HG03521 (cell line): ENCODE measurements around the gene CMIP.

Source experiments
- ATAC-seq: cut with Tn5 transposase; IDR thresholded peaks from one replicate; pipeline ENCODE4 v1.9.1; 2021; ENCODE audit warnings: mild to moderate bottlenecking, moderate library complexity; ENCODE audit not compliant: unreplicated experiment

Gene CMIP

DNA sequence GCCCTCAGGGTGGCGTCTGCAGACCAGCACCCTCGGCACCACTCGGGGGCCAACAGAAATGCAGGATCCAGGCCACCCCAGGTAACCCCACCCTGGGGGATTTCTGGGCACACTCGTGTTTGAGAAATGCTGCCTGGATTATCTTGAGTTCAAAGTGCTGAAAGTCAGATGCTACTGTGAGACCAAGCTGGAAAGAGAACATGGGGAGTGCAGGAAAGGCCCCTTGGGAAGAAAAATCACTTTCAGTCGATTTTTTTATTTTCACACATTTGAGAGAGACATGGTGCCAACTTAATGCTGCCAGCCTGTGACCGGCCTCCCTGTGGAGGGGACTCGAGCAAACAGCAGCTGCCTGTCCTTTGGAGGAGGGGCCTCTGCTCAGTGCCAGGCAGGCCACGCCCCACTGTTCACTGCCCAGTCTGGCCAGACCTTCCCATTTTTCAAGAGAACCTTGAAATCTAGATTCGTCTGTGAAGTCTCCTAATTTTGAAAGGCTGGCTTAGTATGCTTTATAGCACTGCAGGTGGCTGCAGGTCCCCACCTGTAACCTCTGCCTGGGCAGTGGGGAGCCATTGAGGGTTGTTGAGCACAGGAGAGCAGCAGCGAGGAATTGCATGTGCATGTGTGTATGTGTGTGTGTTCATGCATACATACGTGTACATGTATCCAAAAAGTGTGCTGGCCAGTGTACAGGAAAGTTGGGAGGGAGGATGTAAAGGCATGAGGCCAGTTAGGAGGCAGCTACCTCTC, 263.8 kb downstream of the CMIP start:
- ATAC-seq, result no peak

GRCh38 chr16:81709016-81709900, 264.6 kb downstream of the CMIP start:
- no peak for ATAC-seq

- ATAC-seq, result no peak
Measured at GRCh38 chr16:81710044-81710443, 265.4 kb downstream of the CMIP start.

DNA sequence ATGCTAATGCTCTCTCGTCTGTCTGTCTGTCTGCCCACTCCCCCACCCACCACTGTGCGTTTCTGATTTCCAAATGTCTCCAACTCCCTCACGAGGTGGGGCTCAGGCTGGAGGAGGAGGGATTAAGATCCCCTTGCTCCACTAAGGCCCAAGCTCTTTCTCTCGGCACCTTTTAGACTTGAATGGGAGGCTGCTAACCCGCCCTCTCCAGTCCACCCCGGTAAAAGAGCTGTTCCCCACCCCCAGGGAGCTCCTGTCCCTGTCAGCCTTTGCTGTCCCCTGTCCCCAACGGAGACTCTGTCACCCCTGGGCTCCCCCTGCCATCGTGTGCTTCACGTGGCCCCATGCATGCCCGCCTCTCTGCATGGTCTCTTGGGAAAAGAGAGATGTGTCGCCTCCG, 266.0 kb downstream of the CMIP start:
- ATAC-seq, result no peak

DNA sequence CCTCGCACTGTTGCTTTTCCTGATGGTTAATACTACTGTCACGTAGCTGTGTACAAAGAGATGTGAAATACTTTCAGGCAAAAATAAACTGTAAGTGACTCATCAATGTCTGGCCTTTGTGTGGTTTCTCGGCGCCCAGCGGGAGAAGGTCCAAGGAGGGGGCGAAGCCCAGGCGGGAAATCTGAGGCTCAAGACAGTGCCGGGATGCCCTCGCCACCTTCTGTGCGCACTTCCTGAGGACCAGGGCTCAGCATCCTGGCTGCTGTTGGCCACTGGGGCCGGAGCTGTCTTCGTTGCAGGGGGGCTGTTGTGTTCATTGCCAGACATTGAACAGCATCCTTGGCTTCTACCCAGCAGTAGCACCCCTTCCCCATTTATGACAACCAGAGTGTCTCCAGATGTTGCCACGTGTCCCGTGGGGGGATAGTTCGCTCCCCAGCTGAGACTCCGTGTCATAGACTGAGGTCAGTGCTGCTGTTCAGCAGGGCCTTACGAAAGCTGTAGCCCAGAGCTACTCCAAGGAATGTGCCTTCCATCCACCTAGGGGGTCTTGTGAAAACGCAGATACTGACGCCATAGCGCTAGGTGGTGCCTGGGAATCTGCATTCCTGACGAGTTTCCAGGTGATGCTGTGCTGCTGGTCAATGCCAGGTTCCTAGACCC, 267.2 kb downstream of the CMIP start:
- ATAC-seq, result no peak

DNA sequence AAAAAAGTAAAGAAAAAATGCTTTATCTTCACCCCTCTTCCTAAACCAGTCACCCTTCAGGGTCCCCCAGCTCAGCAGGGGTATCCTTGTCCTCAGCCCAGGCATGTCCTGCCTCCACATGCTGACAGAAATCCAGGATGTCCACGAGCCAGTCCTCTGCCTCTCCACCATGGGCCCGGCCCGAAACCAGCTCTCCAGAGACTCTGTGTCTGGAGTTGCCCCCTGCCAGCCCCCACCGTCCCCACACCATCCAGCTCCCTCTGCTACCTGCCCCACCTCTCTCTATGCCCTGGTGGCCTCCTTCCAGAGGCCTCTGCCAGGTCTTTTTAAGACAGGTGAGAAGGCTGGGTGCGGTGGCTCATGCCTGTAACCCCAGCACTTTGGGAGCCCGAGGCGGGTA, 268.1 kb downstream of the CMIP start:
- ATAC-seq, result no peak

- ATAC-seq, result no peak
Measured at GRCh38 chr16:81713295-81713772, 268.7 kb downstream of the CMIP start.

- ATAC-seq, result no peak
Measured at GRCh38 chr16:81713796-81714195, 269.2 kb downstream of the CMIP start.

DNA sequence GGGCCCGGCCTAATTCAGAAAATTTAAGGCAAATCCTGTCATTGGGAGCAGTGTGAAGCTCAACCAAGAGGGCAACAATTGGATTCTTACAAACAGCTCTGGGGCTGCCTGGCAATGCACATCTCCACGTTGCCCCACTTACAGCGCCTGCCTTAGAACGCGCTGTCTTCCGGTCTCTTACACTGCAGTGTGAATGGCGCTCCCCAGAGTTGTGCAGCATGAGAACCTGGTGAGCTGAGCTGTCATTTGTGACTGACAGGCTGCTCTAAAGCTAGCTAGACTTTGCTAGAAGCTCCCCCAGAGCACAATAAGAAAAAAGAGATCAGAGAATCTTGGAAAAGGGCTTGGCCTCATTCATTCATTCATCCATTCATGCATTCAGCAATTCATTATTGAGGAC, 270.0 kb downstream of the CMIP start:
- ATAC-seq, result no peak

GRCh38 chr16:81715358-81716196, 271.0 kb downstream of the CMIP start:
- ATAC-seq, result peak; percentile 51

- ATAC-seq, result peak; percentile 58
Measured at GRCh38 chr16:81716478-81717225, 272.0 kb downstream of the CMIP start.

DNA sequence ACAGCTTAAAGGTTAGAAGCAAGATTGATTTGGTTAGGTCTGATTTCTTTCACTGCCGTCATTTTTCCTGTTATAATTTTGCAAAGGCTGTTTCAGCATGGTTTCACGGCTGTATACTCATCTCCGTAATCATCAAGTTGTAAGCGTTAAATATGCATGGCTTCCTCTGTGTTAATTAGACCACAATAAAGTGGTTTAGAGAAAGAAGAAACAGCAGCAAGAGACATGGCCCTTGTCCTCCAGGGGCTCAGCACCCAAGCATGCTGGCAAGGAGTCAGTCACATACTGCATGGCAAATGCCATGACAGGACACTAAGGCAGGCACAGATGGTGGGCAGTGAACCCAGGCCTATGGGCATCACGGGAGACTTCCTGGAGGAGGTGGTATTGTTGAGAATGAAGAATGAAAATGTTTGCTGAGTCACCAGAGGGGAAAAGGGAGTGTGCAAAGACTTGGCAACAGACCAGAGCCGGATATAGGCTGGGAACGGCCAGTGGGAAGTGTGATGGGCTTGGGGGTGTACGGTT, 273.1 kb downstream of the CMIP start:
- ATAC-seq, result no peak

DNA sequence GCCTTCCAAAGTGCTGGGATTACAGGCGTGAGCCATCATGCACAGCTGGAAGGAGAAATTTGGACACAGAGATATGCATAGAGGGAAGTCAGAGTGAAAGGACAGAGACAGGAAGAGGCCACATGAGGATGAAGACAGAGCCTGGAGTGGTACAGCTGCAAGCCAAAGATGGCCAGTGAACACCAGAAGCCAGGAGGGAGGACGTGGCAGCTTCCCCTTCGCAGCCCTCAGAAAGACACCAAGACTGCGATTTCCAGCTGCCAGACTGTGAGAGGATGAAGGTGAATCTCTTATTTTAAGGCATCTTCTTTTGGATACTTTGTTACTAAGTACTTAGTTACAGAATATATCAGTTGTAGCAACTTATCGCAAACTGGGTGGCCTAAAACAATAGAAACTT, 274.0 kb downstream of the CMIP start:
- ATAC-seq, result no peak

- no peak for ATAC-seq
Measured at GRCh38 chr16:81719993-81720392, 275.4 kb downstream of the CMIP start.

- ATAC-seq, result no peak
Measured at GRCh38 chr16:81720973-81721906, 276.6 kb downstream of the CMIP start.

DNA sequence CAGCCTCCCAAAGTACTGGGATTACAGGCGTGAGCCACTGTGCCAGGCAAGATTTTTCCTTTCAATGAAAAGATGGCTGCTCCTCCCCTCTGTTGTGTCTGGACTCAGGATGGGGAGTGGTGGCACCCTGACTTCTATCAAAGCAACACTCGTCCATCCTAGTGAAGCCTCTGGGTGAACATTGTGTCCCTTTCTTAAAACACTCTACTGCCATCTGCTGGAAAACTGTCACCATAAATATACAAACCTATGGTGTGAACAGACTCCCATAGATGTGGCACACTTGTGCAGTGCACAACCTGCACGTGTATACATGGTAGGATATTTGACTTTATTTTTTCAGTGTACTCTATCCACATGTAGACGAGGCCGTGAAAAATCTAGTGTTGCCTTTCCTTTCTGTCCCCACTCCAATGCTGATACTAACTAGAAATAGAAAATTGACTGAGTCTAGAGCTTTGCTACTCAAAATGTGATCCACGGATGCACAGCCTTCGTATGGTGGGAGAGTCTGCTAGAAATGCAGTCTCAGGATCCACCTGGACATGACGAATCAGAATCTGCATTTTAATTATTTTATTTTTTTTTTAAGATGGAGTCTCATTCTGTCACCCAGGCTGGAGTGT, 278.6 kb downstream of the CMIP start:
- ATAC-seq, result peak; percentile 78

DNA sequence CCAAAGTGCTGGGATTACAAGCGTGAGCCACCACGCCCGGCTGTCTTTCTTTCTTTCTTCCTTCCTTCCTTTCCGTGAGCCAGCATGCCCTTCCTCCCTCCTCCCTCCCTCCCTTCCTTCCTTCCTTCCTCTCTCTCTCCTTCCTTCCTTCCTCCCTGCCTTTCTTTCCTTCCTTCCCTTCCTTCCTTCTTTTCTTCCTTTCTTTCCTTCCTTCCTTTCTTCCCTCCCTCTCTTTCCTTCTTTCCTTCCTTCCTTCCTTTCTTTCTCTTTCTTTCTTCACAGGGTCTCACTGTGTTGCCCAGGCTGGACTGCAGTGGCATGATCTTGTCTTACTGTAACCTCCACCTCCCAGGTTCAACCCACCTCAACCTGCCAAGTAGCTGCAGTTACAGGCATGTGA, 283.8 kb downstream of the CMIP start:
- no peak for ATAC-seq

DNA sequence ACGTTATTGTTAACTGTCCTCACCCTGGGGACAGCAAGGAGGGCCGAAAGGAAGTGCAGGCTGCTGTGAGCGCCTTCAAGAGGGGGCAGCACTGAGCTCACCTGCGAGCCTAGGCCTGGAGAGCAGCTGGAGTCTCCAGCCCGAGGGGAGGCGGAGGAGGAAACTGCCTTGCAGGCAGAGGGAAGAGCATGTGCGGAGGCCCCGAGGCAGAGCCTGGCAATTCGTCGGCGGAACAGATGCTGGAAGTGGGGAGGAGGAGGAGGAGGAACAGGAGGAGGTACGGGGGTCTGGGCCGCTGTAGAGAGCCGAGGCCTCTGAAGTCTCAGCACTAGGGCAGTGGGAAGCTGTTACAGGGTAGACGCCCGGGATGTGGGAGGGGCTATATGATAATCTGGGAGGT, 284.8 kb downstream of the CMIP start:
- no peak for ATAC-seq
